Kidney (tissue), 14 donors: ENCODE data around the gene CNTN1. TPM values are rescaled to one million over a fixed set of nuclear protein-coding genes. Genes with fewer than 3 reads are reported as not detected.

Source experiments
- DNase-seq, 5 donors: peaks; one replicate each; pipeline ENCODE4 v3.0.0-alpha.2; 2013 to 2020
- FAIRE-seq: peaks from 2 replicates; lab custom pipeline; 2012; peaks lifted over from hg19 to GRCh38; lab: Jason Lieb, UNC
- H3K27ac ChIP-seq, 2 donors: one replicate each; pipeline ENCODE4 v1.7.0; 2013; ENCODE audit warnings: low read depth in 2 of 2, low read length in 2 of 2, inconsistent platforms in 1 of 2
- H3K27me3 ChIP-seq: one replicate; pipeline ENCODE4 v1.7.1; 2013; ENCODE audit warnings: low read length, inconsistent platforms; ENCODE audit not compliant: control insufficient read depth, insufficient read depth
- H3K36me3 ChIP-seq, 3 donors: one replicate each; pipeline versions ENCODE4 v1.7.0 to v1.7.1; 2013; ENCODE audit warnings: low read length in 3 of 3, control low read depth in 1 of 3, inconsistent platforms in 1 of 3; ENCODE audit not compliant: insufficient read depth in 3 of 3, control insufficient read depth in 2 of 3
- H3K4me1 ChIP-seq, 3 donors: one replicate each; pipeline versions ENCODE4 v1.7.0 to v1.7.1; 2013; ENCODE audit warnings: low read length in 3 of 3, inconsistent platforms in 1 of 3, low read depth in 1 of 3; ENCODE audit not compliant: control insufficient read depth in 2 of 3, insufficient read depth in 2 of 3
- H3K4me3 ChIP-seq, 3 donors: one replicate each; pipeline versions ENCODE4 v1.7.0 to v1.8.1; 2013; ENCODE audit warnings: low read length in 3 of 3, control low read depth in 1 of 3, inconsistent platforms in 1 of 3
- H3K9ac ChIP-seq, 3 donors: one replicate each; pipeline versions ENCODE4 v1.7.0 to v1.7.1; 2013; ENCODE audit warnings: low read length in 3 of 3, control low read depth in 1 of 3, inconsistent platforms in 1 of 3
- H3K9me3 ChIP-seq, 3 donors: one replicate each; pipeline versions ENCODE4 v1.7.0 to v1.7.1; 2013; ENCODE audit warnings: low read length in 3 of 3, control low read depth in 1 of 3, inconsistent platforms in 1 of 3; ENCODE audit not compliant: control insufficient read depth in 2 of 3, insufficient read depth in 1 of 3
- CTCF ChIP-seq: IDR thresholded peaks from 3 replicates; pipeline ENCODE4 v1.5.1; 2012; ENCODE audit warnings: mild to moderate bottlenecking, moderate library complexity, borderline replicate concordance; ENCODE audit not compliant: insufficient read depth; ENCODE audit errors: extremely low read depth
- intact Hi-C: fragments of 100-400 bp; cut with DNase I; formaldehyde crosslinking; loops from one replicate; pipeline ENCODE4 v1.11.1; 2022
- polyA plus RNA-seq: library from polyadenylated mRNA; stranded (reverse); fragments of 350-450 nt; fragmentation: Illumina TruSeq; extraction: RNeasy Lipid Tissue Mini Kit (QIAGEN cat#74804); gene quantifications from one replicate; pipeline ENCODE4 v1.2.3, GENCODE V29; 2014; ENCODE audit warnings: low read depth, low replicate concordance; ENCODE audit not compliant: insufficient read depth
- total RNA-seq: library from RNA; stranded (reverse); fragmentation: NEBNext Ultra II Directional; extraction: Animal tissue kit (Norgen Biotek cat#: 25700); gene quantifications from one replicate; pipeline ENCODE4 v1.2.1, GENCODE V29; 2021
- donor health status: control.
- donor health status: control.
- donor health status: control.
- donor health status: control.
- donor health status: control.
- donor health status: DM: yes; HTN: yes; CAD: no.
- donor health status: Normal renal cell carcinoma (clear cell type).

Gene CNTN1
- total and polyA plus RNA-seq, 2 donors from 2014 or later = 6.3 to 9.9 TPM

DNA sequence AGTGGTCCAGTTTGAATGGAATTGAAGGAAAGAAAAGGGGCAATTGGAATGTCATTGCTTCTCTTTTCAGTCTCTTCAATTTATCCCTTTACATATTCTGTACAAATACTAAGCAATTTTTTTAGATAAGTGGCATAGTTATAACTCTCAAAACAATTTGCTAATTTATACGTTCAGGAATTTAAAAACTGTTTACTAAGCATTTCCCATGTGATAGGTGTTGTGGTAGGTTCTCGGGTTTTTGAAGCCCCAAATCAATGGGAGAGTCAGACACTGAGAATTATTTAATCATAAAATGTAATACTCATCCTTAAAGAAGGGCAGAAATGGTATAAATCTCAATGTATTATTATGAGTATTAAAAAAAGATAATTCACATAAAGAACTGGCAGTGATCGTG is 197.1 kb downstream of the CNTN1 start:
- no peak for FAIRE-seq

DNA sequence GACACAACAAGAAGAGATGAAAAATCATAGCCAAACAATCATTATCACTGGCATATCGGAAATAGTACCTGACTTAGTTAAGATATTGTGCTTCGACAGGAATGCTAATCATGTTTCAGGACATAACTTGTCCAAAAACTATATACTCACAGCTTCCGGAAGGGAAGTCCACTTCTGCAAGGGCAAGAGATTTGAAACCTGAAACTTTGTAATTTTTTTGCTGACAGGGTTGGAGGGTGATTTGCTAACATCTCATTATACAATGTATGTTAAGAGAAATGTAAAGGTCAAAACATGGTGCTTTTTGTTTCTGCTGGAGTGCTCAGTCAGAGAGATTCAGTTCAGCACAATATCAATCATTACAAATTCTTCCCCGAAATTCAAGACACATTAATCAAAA is 200.3 kb downstream of the CNTN1 start:
- intact Hi-C loops = no loop called here
- Histone ChIP-seq H3K36me3 (no peaks in the 10 kb centered on the region), H3K9ac (no peak overlapping the region), H3K4me1 (no peaks in the 10 kb centered on the region), H3K9me3 (no peaks in the 10 kb centered on the region), H3K4me3 (no peak overlapping the region), H3K27me3 (no peaks in the 10 kb centered on the region), H3K27ac (no peak overlapping the region)
- no peak for DNase-seq
- no peak for FAIRE-seq
- no peak for TF ChIP-seq CTCF

More for the DNA sequence above, 197.1 kb downstream of the CNTN1 start:
- H3K27ac ChIP-seq = no peak overlapping the region
- H3K4me1 ChIP-seq = no peaks in the 10 kb centered on the region
- no peak for DNase-seq
- H3K36me3 ChIP-seq = no peaks in the 10 kb centered on the region
- no peaks in the 10 kb centered on the region for H3K27me3 ChIP-seq
- no peak for TF ChIP-seq CTCF
- intact Hi-C loops = no loop called here
- H3K9me3 ChIP-seq = no peaks in the 10 kb centered on the region
- no peak overlapping the region for H3K9ac ChIP-seq
- H3K4me3 ChIP-seq = no peak overlapping the region

- no peak overlapping the region for H3K27ac ChIP-seq
- peaks cover 0 to 2% (median 0%) of the 10 kb centered on the region in 3 donors for H3K4me1 ChIP-seq
- TF ChIP-seq CTCF = no peak
- H3K4me3 ChIP-seq = no peak overlapping the region
- intact Hi-C loops = no loop called here
- no peak for FAIRE-seq
- DNase-seq = no peak
- no peak overlapping the region for H3K9ac ChIP-seq
- H3K36me3 ChIP-seq = no peaks in the 10 kb centered on the region
- H3K9me3 ChIP-seq = no peaks in the 10 kb centered on the region
- no peaks in the 10 kb centered on the region for H3K27me3 ChIP-seq
These were observed 206.3 kb downstream of the CNTN1 start for GRCh38 chr12:40898505-40898904.

DNA sequence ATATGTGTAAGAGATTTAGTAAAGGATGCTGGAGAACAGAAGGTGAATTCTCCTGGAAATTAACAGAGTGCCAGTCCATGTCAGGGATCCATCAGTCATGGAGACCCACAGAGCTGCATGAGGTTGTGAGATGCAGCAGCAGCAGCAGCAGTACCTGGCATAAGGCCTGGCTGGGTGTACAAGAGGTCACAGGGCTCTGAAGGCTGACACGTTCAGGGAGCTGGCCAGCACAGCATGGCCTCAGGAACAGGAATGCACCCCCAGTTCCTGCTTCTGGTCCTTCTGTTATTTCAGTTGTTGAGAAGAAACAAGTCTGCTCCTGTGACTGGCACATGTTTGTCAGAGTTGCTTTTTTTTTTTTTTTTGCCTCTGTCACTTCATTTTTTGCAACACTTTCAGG is 210.8 kb downstream of the CNTN1 start:
- Histone ChIP-seq H3K4me3 (no peak overlapping the region), H3K9me3 (no peaks in the 10 kb centered on the region), H3K4me1 (peaks cover 0 to 2% (median 0%) of the 10 kb centered on the region in 3 donors), H3K27ac (no peak overlapping the region), H3K36me3 (no peaks in the 10 kb centered on the region), H3K27me3 (no peaks in the 10 kb centered on the region), H3K9ac (no peak overlapping the region)
- TF ChIP-seq CTCF = no peak
- DNase-seq (no peak), FAIRE-seq (no peak)
- intact Hi-C loops = no loop called here
